Measurements from ENCODE around the gene USP4. TPM values are rescaled to one million over a fixed set of nuclear protein-coding genes. Genes with fewer than 3 reads are reported as not detected.

USP4 gene, protein sequence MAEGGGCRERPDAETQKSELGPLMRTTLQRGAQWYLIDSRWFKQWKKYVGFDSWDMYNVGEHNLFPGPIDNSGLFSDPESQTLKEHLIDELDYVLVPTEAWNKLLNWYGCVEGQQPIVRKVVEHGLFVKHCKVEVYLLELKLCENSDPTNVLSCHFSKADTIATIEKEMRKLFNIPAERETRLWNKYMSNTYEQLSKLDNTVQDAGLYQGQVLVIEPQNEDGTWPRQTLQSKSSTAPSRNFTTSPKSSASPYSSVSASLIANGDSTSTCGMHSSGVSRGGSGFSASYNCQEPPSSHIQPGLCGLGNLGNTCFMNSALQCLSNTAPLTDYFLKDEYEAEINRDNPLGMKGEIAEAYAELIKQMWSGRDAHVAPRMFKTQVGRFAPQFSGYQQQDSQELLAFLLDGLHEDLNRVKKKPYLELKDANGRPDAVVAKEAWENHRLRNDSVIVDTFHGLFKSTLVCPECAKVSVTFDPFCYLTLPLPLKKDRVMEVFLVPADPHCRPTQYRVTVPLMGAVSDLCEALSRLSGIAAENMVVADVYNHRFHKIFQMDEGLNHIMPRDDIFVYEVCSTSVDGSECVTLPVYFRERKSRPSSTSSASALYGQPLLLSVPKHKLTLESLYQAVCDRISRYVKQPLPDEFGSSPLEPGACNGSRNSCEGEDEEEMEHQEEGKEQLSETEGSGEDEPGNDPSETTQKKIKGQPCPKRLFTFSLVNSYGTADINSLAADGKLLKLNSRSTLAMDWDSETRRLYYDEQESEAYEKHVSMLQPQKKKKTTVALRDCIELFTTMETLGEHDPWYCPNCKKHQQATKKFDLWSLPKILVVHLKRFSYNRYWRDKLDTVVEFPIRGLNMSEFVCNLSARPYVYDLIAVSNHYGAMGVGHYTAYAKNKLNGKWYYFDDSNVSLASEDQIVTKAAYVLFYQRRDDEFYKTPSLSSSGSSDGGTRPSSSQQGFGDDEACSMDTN
- total RNA-seq, result 10 to 100 TPM; 31.0 to 67.3 (median 36.5) TPM

DNA sequence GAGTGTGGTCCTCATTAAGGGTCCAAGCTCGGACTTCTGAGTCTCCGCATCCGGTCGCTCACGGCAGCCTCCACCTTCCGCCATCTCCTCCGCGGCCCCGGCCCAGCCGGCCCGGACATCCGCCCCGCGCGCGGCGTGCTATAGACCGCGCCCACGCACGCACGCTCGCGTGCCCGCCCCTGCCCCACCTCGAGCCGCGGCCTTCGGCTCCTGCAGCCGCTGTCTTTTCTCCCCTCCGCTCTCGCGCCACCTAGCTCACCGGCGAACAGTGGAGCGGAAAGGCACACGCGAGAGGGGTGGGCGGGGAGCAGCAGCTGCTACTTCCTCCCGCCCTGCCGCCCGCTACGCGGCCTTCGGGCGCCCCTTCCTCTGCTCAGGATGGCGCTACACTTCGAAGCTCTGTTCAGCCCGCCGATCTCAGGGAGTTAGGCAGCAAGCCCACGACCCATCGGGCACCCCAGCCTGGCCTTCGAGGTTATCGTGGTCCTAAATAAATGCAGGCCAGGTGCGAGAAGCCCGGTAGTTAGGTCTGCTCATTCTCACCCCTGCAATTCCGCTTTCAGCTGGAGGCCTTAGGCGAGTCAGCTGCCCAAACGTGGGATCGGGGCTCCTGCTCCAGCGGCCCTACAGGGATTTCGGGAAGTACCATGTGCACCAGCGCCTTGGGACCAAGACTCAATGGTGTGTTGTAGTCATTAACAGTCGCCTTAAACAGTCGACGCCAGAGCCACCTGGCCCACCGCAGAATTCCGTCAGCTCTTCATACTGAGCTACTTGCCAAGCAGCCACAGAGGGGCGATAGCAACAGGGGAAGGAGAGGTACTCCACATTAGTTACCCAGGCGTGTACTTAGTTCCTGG is at the start of gene USP4:
TSS of gene USP4 (minus strand) at position 113 of the 860 bp plus-strand sequence. CDS start at position 84, 29 bp downstream.
- TF ChIP-seq, protein P1, sequence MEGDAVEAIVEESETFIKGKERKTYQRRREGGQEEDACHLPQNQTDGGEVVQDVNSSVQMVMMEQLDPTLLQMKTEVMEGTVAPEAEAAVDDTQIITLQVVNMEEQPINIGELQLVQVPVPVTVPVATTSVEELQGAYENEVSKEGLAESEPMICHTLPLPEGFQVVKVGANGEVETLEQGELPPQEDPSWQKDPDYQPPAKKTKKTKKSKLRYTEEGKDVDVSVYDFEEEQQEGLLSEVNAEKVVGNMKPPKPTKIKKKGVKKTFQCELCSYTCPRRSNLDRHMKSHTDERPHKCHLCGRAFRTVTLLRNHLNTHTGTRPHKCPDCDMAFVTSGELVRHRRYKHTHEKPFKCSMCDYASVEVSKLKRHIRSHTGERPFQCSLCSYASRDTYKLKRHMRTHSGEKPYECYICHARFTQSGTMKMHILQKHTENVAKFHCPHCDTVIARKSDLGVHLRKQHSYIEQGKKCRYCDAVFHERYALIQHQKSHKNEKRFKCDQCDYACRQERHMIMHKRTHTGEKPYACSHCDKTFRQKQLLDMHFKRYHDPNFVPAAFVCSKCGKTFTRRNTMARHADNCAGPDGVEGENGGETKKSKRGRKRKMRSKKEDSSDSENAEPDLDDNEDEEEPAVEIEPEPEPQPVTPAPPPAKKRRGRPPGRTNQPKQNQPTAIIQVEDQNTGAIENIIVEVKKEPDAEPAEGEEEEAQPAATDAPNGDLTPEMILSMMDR (IDR thresholded peaks at IDR 0.05; ENCODE audit: low read depth), result no peak

DNA sequence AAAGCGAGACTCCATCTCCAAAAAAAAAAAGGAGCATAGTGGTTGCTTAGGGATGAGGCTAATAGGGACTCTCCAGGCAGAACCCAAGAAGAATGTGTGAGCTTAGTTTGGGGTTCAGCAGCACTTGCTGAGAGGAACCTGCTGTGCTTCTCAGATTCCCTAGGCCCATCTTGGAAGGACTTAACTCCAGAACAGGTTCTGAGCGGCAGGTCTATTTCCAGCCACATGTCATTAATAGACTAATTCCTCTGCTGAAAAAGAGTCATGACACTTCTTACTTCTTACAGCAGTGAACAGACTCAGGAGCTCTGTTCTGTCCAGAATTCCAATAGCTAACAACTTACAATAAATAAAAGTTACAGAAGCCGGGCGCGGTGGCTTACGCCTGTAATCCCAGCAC is 49.4 kb upstream of the USP4 start:
- TF ChIP-seq, protein P1 (IDR thresholded peaks at IDR 0.05; ENCODE audit: low read depth), result no peak

DNA sequence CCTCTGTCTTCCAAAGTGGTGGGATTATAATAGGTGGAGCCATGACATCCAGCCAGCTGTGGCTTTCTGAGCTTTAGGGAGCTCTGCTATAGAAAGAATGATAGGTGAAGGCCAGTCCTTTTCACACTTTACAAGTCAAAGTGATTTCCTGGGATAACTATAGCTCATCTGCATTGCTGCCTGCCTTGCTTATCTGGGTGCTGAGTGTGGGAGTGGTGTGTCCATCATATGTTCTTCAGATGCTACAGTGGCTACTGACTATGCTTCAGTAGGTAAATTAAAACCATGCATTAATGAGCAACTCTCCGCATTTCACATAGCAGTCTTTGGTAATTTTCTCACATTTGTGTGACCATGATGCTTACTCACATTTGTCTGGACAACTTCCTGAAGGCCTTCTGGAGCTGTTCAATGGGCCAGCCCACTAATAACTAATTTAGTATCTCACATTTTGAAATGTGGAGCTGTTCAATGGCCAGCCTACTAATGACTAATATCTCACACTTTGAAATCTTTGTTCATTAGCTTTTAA is 48.5 kb upstream of the USP4 start:
- TF ChIP-seq, protein P1 (IDR thresholded peaks at IDR 0.05; ENCODE audit: low read depth), result no peak

DNA sequence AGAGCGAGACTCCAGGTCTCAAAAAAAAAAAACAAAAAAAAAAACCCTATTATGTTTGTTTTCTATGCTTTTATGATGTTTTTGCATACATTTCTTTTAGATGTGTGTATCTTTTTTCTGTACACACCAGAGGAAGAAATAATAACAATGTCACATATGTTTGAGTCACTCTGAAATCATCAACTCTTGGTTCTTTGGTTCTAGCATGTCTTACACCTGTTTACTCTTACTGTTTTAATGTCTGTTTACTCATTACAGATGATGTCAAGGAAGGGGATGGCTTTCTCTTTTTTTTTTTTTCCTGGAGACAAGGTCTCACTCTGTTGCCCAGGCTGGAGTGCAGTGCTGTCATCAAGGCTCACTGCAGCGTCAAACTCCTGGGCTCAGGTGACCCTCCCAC is 47.9 kb upstream of the USP4 start:
- TF ChIP-seq, protein P1 (IDR thresholded peaks at IDR 0.05; ENCODE audit: low read depth), result no peak

DNA sequence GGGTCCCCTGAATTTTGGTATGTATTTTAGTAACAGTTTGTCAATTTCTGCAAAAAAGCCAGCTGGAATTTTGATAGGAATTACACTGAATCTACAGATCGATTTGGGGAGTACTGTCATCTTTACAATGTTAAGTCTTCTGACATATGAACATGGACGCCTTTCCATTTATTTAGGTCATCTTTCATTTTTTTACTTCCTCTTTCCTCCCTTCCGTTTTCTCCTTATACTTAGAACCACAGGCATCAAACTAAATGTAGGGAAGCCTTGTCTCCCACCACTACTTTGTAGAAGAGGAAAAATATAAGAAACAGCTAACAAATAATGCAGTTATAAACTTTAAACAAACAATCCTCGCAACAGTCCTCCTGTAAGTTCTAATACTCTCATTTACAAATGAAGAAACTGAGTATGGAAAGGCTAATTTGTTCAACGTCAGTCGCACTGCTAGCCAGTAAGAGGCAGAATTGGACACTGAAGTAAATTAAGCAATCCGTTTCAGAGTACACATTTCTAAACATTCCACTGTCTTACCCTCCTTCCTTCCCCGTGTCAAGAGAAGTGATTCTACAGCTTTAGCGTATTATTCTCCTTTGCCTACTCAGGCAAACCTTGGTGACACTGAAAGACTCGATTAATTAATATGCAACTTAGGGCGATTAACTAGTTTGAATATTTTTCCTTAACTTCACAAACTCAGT is 46.4 kb upstream of the USP4 start:
- TF ChIP-seq, protein P1 (IDR thresholded peaks at IDR 0.05; ENCODE audit: low read depth), result no peak

DNA sequence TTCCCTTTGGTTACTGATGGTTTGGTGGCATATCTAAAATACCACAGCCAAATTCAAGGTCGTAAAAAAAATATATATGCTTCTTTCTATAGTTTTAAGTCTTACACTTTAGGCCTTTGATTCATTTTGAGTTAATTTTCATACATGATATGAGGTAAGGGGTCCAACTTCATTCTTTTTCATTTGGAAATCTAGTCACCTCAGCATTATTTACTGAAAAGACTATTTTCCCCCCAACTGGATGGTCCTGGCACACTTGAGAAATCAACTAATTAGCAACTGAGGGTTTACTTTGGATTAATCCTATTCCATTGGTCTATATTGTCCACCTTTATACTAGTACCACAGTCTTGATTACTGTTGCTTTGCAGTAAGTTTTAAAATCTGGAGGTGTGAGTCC is 45.8 kb upstream of the USP4 start:
- TF ChIP-seq, protein P1 (IDR thresholded peaks at IDR 0.05; ENCODE audit: low read depth), result no peak
